ENCODE data around the gene GATAD2A.

Gene GATAD2A

DNA sequence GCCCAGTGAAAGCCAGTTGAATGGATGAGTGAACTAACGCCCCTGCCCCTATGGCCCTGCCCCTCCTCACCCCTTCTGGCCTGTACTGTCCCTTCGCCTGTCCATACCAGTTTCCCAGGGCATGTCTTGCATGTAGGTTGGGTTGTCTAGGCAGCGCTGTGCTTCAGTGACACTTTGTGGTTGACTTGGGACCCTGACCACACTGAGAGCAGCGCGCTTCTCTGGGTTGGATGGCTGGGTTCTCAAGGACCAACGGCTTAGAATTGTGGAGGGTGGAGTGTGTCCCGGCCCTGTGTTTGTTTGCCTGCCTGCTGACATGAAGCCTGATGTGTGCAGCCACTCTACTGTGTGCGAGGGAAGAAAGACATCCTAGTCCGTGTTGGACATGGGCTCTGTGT is 15.8 kb downstream of the GATAD2A start:
- no peak for DNase-seq (ENCODE audit: low read depth)

- no peak for DNase-seq (ENCODE audit: low read depth)
These were observed 16.7 kb downstream of the GATAD2A start for GRCh38 chr19:19422156-19422555.

GRCh38 chr19:19423322-19423721 is 17.8 kb downstream of the GATAD2A start:
- DNase-seq (ENCODE audit: low read depth): no peak

DNA sequence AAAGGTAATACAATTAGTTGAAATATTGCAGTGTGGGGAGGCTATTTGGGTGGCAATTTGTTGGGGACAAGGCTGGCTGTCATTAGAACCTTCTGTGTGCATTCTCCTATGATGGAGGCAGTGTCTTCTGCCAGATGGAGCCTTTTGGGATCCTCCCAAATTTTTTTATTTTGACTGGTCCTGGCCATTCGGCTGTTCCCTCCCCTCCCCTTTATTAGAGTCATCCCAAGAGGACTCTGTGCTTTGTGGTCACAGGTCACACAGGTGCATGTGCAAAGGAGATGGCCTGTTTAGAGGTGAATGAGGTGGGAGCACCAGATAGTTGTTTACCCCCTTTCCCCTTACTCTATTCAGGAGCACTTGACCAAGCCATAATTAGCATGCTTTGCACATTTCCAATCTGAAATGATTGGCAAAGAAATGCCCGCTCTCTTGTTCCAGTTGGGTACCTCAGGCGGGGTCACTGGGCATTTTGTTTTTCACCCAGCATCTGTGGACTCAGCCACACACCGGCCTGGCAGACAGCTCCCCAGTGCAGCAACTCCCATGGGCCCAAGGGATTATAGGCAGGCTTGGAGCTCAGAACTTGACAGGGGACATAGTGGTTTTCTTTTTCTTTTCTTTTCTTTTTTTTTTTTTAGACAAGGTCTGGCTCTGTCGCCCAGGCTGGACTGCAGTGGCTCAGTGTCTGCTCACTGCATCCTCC is 19.8 kb downstream of the GATAD2A start:
- no peak for DNase-seq (ENCODE audit: low read depth)

DNA sequence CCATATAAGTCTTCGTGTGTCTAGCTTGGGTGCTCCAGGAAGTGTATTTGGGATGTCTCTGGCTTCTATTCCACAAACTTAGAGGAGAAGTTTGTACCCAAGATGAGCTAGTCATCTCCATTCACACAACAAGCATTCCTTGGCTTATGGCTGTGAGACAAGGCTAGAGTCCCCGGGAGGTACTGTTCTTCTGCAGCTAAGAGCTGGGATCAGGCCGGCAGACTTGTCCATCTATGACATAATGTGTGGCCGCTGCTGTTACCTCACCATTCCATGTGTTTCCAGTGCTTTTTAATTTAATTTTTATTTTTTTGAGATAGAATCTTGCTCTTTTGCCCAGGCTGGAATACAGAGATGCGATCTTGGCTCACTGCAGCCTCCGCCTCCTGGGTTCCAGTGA is 20.7 kb downstream of the GATAD2A start:
- no peak for DNase-seq (ENCODE audit: low read depth)

DNA sequence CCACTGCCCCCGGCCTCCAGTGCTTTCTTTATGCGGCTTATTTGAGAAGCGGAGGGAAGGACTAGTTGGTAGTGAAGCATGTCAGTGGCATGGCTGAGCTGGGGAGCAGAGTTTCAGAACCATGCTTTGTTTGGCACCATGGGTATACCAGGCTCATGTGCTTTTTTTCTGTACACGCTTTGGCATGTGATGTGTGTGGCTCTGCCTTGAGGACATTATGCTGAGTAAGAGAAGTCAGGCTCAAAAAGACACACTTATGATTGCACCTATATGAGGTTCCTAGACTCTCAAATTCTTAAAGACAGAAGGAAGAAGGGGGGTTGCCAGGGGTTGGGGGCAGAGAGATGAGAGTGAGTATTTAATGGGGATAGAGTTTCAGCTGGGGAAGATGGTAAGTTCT is 21.3 kb downstream of the GATAD2A start:
- DNase-seq (ENCODE audit: low read depth): no peak

GRCh38 chr19:19427302-19427701 is 21.8 kb downstream of the GATAD2A start:
- no peak for DNase-seq (ENCODE audit: low read depth)

GRCh38 chr19:19427944-19428343 is 22.5 kb downstream of the GATAD2A start:
- DNase-seq (ENCODE audit: low read depth): no peak

DNA sequence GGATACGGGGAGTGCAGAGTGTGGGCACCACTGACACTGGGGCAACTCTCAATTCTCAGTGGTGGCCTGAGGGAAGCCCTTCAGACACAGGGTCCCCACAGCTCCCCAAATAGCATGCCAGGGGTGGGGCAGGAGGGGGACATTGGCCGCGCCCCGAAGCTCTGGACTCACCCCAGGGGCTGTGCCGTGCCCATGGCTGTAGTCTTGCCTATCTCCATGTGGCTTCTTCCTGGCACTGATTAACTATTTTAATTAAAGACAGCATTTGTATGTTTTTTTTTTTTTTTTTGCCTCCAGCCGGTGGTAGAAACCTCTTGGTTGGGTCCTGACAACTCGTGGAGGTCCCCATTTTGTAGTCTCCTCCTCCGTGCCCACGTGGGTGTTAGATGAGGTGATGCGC is 23.3 kb downstream of the GATAD2A start:
- no peak for DNase-seq (ENCODE audit: low read depth)

DNA sequence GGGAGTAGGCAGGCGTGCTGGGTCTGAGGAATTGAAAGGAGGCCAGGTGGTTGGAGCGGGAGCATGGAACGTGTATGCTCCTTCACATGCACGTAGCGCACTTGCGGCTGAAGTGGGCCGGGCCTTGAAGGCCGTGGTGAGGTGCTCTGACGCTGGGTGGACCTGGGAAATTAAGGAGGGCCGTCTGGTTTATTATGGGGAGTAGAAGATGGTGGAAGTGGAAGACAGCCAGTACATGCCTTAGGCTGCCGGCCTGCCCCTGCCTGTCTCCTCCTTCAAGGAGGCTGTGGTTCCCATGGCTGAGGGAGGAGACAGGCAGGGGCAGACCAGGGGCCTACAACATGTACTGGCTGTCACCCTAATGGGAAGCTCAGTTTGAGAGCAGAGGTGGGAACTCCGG is 23.9 kb downstream of the GATAD2A start:
- no peak for DNase-seq (ENCODE audit: low read depth)

DNA sequence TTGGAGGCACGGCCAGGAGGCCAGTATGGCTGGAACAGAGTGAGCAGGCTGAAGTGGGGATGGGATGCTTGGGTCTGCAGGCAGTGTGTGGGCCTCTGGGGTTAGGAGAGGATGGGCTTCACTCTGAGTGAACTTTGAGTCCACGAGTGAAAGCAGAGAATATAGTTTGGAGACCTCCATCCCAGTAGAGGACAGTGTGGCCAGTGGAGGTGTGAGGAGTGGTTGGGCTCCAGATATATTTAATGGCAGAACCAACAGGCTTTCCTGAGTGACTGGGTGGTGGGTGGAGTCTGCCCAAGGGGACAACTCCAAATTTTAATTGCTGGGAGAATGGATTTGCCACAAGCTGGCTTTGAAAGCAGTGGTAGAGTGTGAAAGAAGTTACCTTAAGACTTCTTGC is 27.3 kb downstream of the GATAD2A start:
- DNase-seq (ENCODE audit: low read depth): no peak

GRCh38 chr19:19433666-19434213 is 28.3 kb downstream of the GATAD2A start:
- no peak for DNase-seq (ENCODE audit: low read depth)

DNA sequence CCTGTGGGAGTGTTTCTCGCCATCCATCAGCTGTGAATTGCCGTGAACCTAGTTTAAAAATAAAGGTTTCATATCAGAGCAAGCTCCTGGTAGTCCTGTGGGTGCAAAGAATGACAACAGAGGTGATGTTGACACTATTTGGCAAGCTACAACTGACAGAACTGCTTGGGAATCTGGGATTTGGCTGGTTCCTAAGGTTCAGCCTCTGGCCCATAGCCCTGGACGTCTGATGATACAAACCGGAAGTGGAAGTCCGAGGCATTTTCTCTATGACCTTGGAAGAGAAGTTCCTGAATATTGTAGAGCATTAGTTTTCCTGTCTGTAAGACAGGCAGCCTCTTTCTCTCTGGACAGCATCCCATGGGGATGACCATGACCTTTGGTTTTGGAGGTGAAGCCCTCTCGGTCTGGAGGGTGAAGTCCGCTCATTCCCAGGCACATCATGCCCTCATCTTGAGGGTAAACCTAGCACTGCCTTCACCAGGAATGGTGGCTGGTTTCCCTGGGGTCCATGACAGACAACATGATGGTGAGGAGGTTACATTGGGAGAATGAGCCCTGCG is 29.1 kb downstream of the GATAD2A start:
- no peak for DNase-seq (ENCODE audit: low read depth)

GRCh38 chr19:19436137-19436691 is 30.7 kb downstream of the GATAD2A start:
- no peak for DNase-seq (ENCODE audit: low read depth)

GRCh38 chr19:19438366-19439175 is 33.1 kb downstream of the GATAD2A start:
- DNase-seq (ENCODE audit: low read depth): no peak

GRCh38 chr19:19439176-19439482 is 33.7 kb downstream of the GATAD2A start:
- no peak for DNase-seq (ENCODE audit: low read depth)

DNA sequence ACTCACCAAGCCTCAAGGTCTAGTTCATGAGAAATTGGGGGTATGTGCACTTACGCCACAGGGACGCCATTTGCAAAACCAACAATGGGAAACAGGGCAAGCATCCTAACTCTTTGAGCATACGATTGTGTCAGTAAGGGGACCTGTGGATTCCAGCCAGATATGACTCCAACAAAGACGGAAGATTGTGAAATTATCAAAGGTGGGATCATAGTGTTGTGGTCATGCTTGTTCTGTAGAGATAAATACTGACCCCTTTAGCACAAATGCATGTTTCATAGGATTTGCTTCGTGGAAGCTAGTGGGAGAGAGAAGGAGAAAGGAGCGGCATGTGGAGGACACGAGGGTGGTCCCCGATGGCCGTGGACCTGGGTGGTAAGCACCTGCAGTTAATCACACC is 37.8 kb downstream of the GATAD2A start:
- no peak for DNase-seq (ENCODE audit: low read depth)

GRCh38 chr19:19443902-19444680 is 38.6 kb downstream of the GATAD2A start:
- no peak for DNase-seq (ENCODE audit: low read depth)

GRCh38 chr19:19444681-19445155 is 39.2 kb downstream of the GATAD2A start:
- no peak for DNase-seq (ENCODE audit: low read depth)

- no peak for DNase-seq (ENCODE audit: low read depth)
These were observed 39.8 kb downstream of the GATAD2A start for GRCh38 chr19:19445288-19445687.

GRCh38 chr19:19445911-19446361 is 40.5 kb downstream of the GATAD2A start:
- DNase-seq (ENCODE audit: low read depth): no peak
